CD4-positive, alpha-beta T cell treated with Interferon alpha-2 for 1 hour (primary cell): Measurements from ENCODE around the gene IL17B.

Experiments used
- DNase-seq, 2 donors: peaks; one replicate each; pipeline ENCODE4 v3.0.0-alpha.2; 2020 to 2022

Gene IL17B

GRCh38 chr5:149414405-149415065 lies 35.4 kb upstream of the IL17B start:
- no peak for DNase-seq

- DNase-seq = no peak
Observed at GRCh38 chr5:149413477-149414210, 34.6 kb upstream of the IL17B start.

GRCh38 chr5:149412783-149413476 lies 33.8 kb upstream of the IL17B start:
- DNase-seq = no peak

- DNase-seq = no peak
Observed at GRCh38 chr5:149411738-149412519, 32.8 kb upstream of the IL17B start.

GRCh38 chr5:149410721-149411432 lies 31.8 kb upstream of the IL17B start:
- no peak for DNase-seq

- DNase-seq = no peak
Observed at GRCh38 chr5:149410071-149410470, 31.0 kb upstream of the IL17B start.

GRCh38 chr5:149409268-149409948 lies 30.3 kb upstream of the IL17B start:
- DNase-seq = no peak

- DNase-seq = no peak
Observed at GRCh38 chr5:149408252-149409099, 29.4 kb upstream of the IL17B start.

GRCh38 chr5:149407323-149408251 lies 28.5 kb upstream of the IL17B start:
- no peak for DNase-seq

GRCh38 chr5:149406979-149407306 lies 27.9 kb upstream of the IL17B start:
- no peak for DNase-seq

- no peak for DNase-seq
Observed at GRCh38 chr5:149406203-149406978, 27.3 kb upstream of the IL17B start.

GRCh38 chr5:149405550-149406202 lies 26.6 kb upstream of the IL17B start:
- no peak for DNase-seq

- DNase-seq = no peak
Observed at GRCh38 chr5:149404746-149405549, 25.9 kb upstream of the IL17B start.

GRCh38 chr5:149403923-149404745 lies 25.0 kb upstream of the IL17B start:
- no peak for DNase-seq

- no peak for DNase-seq
Observed at GRCh38 chr5:149402291-149402690, 23.2 kb upstream of the IL17B start.

- DNase-seq = no peak
Observed at GRCh38 chr5:149401051-149401450, 22.0 kb upstream of the IL17B start.

- no peak for DNase-seq
Observed at GRCh38 chr5:149400304-149400703, 21.2 kb upstream of the IL17B start.
